ENCODE data around the gene OR10A4. TPM values are rescaled to one million over a fixed set of nuclear protein-coding genes. Genes with fewer than 3 reads are reported as not detected.

The OR10A4 gene
- total and polyA plus RNA-seq, 4 experiments from 2014 or later, result not detected

Other genes with a start within 250 kb of the OR10A4 start
- gene DCHS1, start 220.8 kb upstream of the OR10A4 start, total RNA-seq, result 1 to 10 TPM; 6.4 to 6.7 TPM
- 1 to 10 TPM in 1 of 2 donors, under 1 TPM in 1; 0.47 to 2.5 TPM for gene DCHS1, start 220.8 kb upstream of the OR10A4 start, polyA plus RNA-seq
- 10 to 100 TPM; 33.4 to 36.9 TPM for gene MRPL17, start 193.3 kb upstream of the OR10A4 start, total RNA-seq
- 10 to 100 TPM; 12.7 to 42.6 TPM for gene MRPL17, start 193.3 kb upstream of the OR10A4 start, polyA plus RNA-seq
- gene OR2AG2, start 104.6 kb upstream of the OR10A4 start, total RNA-seq, result not detected
- gene OR2AG2, start 104.6 kb upstream of the OR10A4 start, polyA plus RNA-seq, result not detected
- not detected for gene OR2AG1, start 93.6 kb upstream of the OR10A4 start, total RNA-seq
- gene OR2AG1, start 93.6 kb upstream of the OR10A4 start, polyA plus RNA-seq, result not detected
- gene OR6A2, start 76.9 kb upstream of the OR10A4 start, total RNA-seq, result not detected
- not detected for gene OR6A2, start 76.9 kb upstream of the OR10A4 start, polyA plus RNA-seq
- gene OR10A5, start 30.9 kb upstream of the OR10A4 start, total RNA-seq, result not detected
- not detected for gene OR10A5, start 30.9 kb upstream of the OR10A4 start, polyA plus RNA-seq
- not detected for gene OR10A2, start 13.6 kb upstream of the OR10A4 start, total RNA-seq
- not detected for gene OR10A2, start 13.6 kb upstream of the OR10A4 start, polyA plus RNA-seq
- not detected for gene OR2D2, start 15.9 kb downstream of the OR10A4 start, total RNA-seq
- gene OR2D2, start 15.9 kb downstream of the OR10A4 start, polyA plus RNA-seq, result not detected
- gene OR2D3, start 44.4 kb downstream of the OR10A4 start, total RNA-seq, result not detected
- gene OR2D3, start 44.4 kb downstream of the OR10A4 start, polyA plus RNA-seq, result not detected
- gene ZNF215, start 49.8 kb downstream of the OR10A4 start, total RNA-seq, result not detected
- gene ZNF215, start 49.8 kb downstream of the OR10A4 start, polyA plus RNA-seq, result not detected
- gene ZNF214, start 143.7 kb downstream of the OR10A4 start, total RNA-seq, result not detected
- not detected for gene ZNF214, start 143.7 kb downstream of the OR10A4 start, polyA plus RNA-seq
- not detected for gene NLRP14, start 143.9 kb downstream of the OR10A4 start, total RNA-seq
- gene NLRP14, start 143.9 kb downstream of the OR10A4 start, polyA plus RNA-seq, result not detected
- not detected for gene RBMXL2, start 212.4 kb downstream of the OR10A4 start, total RNA-seq
- gene RBMXL2, start 212.4 kb downstream of the OR10A4 start, polyA plus RNA-seq, result not detected